Left lobe of liver (tissue), 2 donors: ENCODE results near the gene UNC119. TPM values are rescaled to one million over a fixed set of nuclear protein-coding genes. Genes with fewer than 3 reads are reported as not detected.

Source experiments
- ATAC-seq: fragments of 200-7000 bp; cut with Tn5 transposase; one replicate; pipeline ENCODE4 v1.9.1; 2020; ENCODE audit warnings: mild to moderate bottlenecking, moderate library complexity
- DNase-seq: peaks from one replicate; pipeline ENCODE4 v3.0.0-alpha.2; 2020; ENCODE audit warnings: low spot score
- total RNA-seq: library from RNA; stranded (reverse); gene quantifications from one replicate; pipeline ENCODE4 v1.2.1, GENCODE V29; 2021
- donor health status: DM: no; HTN: no; CAD: no; lungs with moderate emphysema.
- donor health status: DM: no; HTN: yes; CAD: no.

The UNC119 gene
- total RNA-seq, 1 donor from 2014 or later: 14.3 TPM

GRCh38 chr17:28501421-28502284 is 50.8 kb downstream of the UNC119 start:
- ATAC-seq (no peak), DNase-seq (no peak)

DNA sequence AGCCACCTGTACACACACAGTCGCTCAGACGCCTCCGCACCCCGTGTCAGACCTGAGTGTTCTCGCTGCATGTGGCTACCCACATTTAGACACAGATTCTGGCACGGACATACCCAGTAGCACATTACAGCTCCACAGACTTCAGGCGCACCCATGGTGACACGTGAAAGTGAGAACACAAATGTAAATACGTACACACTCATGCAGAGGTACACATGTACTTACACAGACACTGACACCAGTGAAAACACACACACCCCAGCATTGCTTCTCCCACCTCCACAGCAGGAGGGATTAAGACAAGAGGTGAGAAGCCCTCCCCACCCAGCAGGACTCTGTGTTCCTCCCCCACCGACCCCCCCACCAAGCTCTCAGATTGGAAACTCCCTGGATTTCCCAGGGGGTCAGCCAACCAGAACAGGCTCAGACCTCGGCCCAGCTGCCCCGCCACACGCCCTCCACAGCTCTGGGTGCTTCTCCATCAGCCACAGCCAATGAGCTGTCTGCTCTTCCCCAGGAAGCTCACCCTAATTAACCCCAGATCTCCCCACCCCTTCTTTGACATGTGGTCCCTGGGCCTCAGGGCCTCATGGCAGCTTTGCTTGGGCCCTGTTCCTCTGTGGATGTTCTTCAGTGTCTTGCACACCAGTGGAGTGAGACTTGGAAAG is 51.6 kb downstream of the UNC119 start:
- ATAC-seq (no peak), DNase-seq (no peak)

- ATAC-seq (no peak), DNase-seq (no peak)
These were observed 52.6 kb downstream of the UNC119 start for GRCh38 chr17:28499684-28500357.

- ATAC-seq (no peak), DNase-seq (no peak)
These were observed 53.1 kb downstream of the UNC119 start for GRCh38 chr17:28499364-28499664.

- DNase-seq (no peak), ATAC-seq (no peak)
These were observed 53.6 kb downstream of the UNC119 start for GRCh38 chr17:28498652-28499363.

GRCh38 chr17:28497931-28498330 is 54.5 kb downstream of the UNC119 start:
- DNase-seq (no peak), ATAC-seq (no peak)

Other genes with a start within 250 kb of the UNC119 start
- gene TMEM97, start 233.4 kb downstream of the UNC119 start, total RNA-seq: 29.6 TPM
- 24.2 TPM for gene IFT20, start 217.2 kb downstream of the UNC119 start, total RNA-seq
- 28.8 TPM for gene TNFAIP1, start 216.9 kb downstream of the UNC119 start, total RNA-seq
- gene POLDIP2, start 195.1 kb downstream of the UNC119 start, total RNA-seq: 119 TPM
- gene SEBOX, start 187.4 kb downstream of the UNC119 start, total RNA-seq: not detected
- 3,241 TPM for gene VTN, start 182.3 kb downstream of the UNC119 start, total RNA-seq
- gene SARM1, start 180.9 kb downstream of the UNC119 start, total RNA-seq: 5.8 TPM
- 46.2 TPM for gene SLC46A1, start 146.4 kb downstream of the UNC119 start, total RNA-seq
- 0.55 TPM for gene SLC13A2, start 79.0 kb downstream of the UNC119 start, total RNA-seq
- not detected for gene FOXN1, start 46.3 kb downstream of the UNC119 start, total RNA-seq
- gene PIGS, start 18.9 kb upstream of the UNC119 start, total RNA-seq: 10.1 TPM
- 46.8 TPM for gene ALDOC, start 24.3 kb upstream of the UNC119 start, total RNA-seq
- 8.8 TPM for gene SPAG5, start 46.4 kb upstream of the UNC119 start, total RNA-seq
- 4.0 TPM for gene RSKR, start 61.6 kb upstream of the UNC119 start, total RNA-seq
- gene BLTP2, start 92.5 kb upstream of the UNC119 start, total RNA-seq: 56.9 TPM
- gene SDF2, start 109.3 kb upstream of the UNC119 start, total RNA-seq: 24.3 TPM
- gene SUPT6H, start 109.6 kb upstream of the UNC119 start, total RNA-seq: 33.7 TPM
- 0.73 TPM for gene PROCA1, start 159.3 kb upstream of the UNC119 start, total RNA-seq
- gene RAB34, start 165.2 kb upstream of the UNC119 start, total RNA-seq: 4.9 TPM
- gene RPL23A, start 167.4 kb upstream of the UNC119 start, total RNA-seq: 346 TPM
- gene TLCD1, start 173.6 kb upstream of the UNC119 start, total RNA-seq: 4.8 TPM
- gene NEK8, start 176.2 kb upstream of the UNC119 start, total RNA-seq: 3.2 TPM
- 49.0 TPM for gene TRAF4, start 191.4 kb upstream of the UNC119 start, total RNA-seq